WI38 (cell line): ENCODE measurements around the gene NFAM1.

Source experiments
- H3K4me3 ChIP-seq: 2 replicates; pipeline ENCODE4 v1.5.1; 2011; ENCODE audit warnings: low read depth, mild to moderate bottlenecking, control low read depth, low read length
- CTCF ChIP-seq: IDR thresholded peaks from 2 replicates; pipeline ENCODE4 v1.5.1; 2012; ENCODE audit warnings: low read depth, mild to moderate bottlenecking, control low read depth, low read length

Gene NFAM1

GRCh38 chr22:42336527-42337227 lies 95.5 kb downstream of the NFAM1 start:
- no peak overlapping the region for H3K4me3 ChIP-seq
- TF ChIP-seq CTCF = no peak

DNA sequence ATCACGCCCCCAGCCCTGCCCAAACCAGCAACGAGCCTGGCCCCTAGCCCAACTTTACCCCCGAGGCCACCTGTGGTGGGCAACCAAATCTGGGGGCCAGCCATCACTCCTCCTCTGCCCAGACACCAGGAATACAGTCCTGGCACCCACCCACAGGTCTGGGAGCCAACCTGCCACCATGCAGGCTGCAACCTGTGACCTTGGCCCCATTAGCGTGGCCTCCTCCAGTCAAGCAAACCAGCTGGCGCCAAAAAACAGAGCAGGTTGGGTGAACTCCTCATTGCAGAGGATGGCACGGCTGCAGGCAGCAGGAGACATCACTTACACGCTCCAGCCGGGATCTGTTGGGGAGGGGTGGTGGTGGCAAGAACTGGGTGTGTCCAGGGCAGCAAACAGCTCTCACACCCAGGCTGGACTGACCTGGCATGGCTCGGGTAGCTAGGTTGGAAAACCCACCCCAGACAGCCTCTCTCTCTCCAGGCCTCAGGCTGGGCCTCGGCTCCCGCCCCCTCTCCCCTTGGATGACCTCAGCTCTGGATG lies 96.3 kb downstream of the NFAM1 start:
- H3K4me3 ChIP-seq = no peak overlapping the region
- TF ChIP-seq CTCF = no peak

GRCh38 chr22:42334875-42335512 lies 97.2 kb downstream of the NFAM1 start:
- no peak overlapping the region for H3K4me3 ChIP-seq
- no peak for TF ChIP-seq CTCF

DNA sequence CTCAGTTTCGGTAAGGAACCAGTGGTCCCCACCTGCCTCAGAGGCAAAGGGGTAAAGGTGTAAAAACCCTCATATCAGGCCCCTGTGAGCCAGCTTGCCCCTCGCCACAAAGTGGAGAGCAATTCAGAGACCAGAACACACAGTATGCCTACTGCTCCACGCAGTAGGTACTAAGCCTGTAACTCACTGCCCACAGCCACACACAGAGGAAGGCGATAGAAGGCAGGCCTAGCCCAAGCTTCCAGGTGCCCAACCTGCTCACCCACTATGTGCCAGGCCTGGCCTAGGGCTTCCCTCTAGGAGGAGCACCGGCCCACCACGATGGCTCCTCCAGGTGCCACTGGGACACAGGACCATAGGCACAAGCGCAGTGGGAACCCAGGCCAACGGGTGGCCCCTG lies 98.7 kb downstream of the NFAM1 start:
- no peak overlapping the region for H3K4me3 ChIP-seq
- TF ChIP-seq CTCF = no peak

DNA sequence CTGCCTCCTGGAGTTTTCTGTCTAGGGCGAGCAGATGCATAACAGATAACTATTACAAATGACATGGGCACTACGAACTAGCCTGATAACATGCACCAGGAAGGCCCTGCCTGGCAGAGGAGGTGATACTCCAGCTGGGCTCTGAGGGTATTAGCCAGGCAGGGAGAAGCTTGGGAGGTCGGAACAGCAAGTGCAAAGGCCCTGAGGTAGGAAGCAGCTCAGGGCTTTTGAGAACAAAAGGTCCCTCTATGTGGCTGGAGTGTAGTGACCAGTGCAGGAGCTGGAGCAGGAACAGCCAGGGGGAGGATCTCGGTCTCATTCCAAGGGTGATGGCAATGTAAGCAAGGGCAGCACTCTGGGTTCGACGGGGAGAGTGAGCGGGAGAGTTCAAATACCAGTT lies 100.1 kb downstream of the NFAM1 start:
- TF ChIP-seq CTCF = no peak
- H3K4me3 ChIP-seq = no peak overlapping the region

- no peak overlapping the region for H3K4me3 ChIP-seq
- TF ChIP-seq CTCF = no peak
These were observed 101.2 kb downstream of the NFAM1 start for GRCh38 chr22:42331014-42331413.
